NB4 (cell line): ENCODE data around the gene AGFG1.

Experiments used
- CTCF ChIP-seq: IDR thresholded peaks from one replicate; pipeline ENCODE4 v1.5.1; 2012; ENCODE audit warnings: low read depth, low read length
- MAX ChIP-seq: IDR thresholded peaks from 2 replicates; pipeline ENCODE4 v1.6.1; 2011; ENCODE audit warnings: low read depth, low read length
- MYC ChIP-seq: IDR thresholded peaks from 2 replicates; pipeline ENCODE4 v1.6.1; 2011; ENCODE audit warnings: low read depth, low read length
- POLR2A ChIP-seq: IDR thresholded peaks from 2 replicates; pipeline ENCODE4 v1.6.1; 2011; ENCODE audit warnings: mild to moderate bottlenecking; ENCODE audit not compliant: insufficient read length; ENCODE audit errors: extremely low read depth

GRCh38 chr2:227500301-227500630, 28.3 kb downstream of the AGFG1 start:
- TF ChIP-seq CTCF (no peak), MAX (no peak), POLR2A (no peak), MYC (no peak)
